ENCODE results near the gene TMA7B. TPM values are rescaled to one million over a fixed set of nuclear protein-coding genes. Genes with fewer than 3 reads are reported as not detected.

TMA7B gene
- total RNA-seq, 1 donor, result not detected

DNA sequence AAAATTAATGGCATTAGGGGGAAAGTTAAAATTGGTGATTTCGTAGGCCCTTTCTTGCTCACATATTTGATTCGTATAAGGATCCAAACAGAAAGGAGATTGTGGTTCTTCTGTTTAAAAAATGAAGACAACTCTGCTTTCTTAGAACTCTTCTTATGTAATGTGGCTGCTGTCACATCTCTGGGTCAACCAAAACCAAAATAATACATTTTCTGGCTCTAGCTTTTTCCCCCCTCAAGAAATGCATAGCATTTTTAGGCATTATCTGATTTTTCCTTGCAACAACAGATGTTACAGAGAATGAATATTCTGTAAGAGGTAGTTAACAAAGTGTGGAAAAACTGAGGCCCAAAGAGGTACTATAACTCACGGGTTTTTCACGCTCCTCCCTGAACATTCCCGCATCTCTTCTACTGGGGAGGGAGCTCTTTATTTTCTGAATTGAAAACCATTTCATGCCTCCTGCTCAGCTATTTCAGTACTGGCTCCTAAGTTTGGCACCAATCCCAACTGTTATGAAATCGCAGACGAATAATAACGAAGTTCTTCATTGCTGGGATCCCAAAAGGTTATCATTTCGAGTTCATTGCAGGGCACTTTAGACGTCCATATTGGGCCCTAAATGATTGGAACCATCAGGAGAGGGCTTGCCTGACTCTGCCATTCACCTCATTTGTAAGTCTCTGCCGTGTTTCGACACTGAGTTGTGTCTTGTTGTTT lies 42.3 kb upstream of the TMA7B start:
- Histone ChIP-seq H3K9me3 (ENCODE audit: low read depth, low read length) (no peaks in the 10 kb centered on the region), H3K36me3 (ENCODE audit: insufficient read depth, low read length) (no peaks in the 10 kb centered on the region), H3K4me1 (ENCODE audit: insufficient read depth, low read length) (no peaks in the 10 kb centered on the region), H3K4me3 (ENCODE audit: insufficient read depth, low read length) (no peak overlapping the region), H3K27me3 (ENCODE audit: insufficient read depth, low read length) (peaks cover 21% of the 10 kb centered on the region), H3K4me2 (ENCODE audit: insufficient read depth, low read length) (no peak overlapping the region), H4K20me1 (ENCODE audit: insufficient read depth, low read length) (no peaks in the 10 kb centered on the region), H3K27ac (ENCODE audit: low read depth, low read length) (no peak overlapping the region), H2AFZ (ENCODE audit: low read length) (no peak overlapping the region), H3K79me2 (ENCODE audit: insufficient read depth, low read length) (no peaks in the 10 kb centered on the region)
- TF ChIP-seq CTCF (IDR thresholded peaks at IDR 0.05; ENCODE audit: extremely low read depth, low read depth, low read length), result no peak
- DNase-seq (ENCODE audit: insufficient read length, low spot score, missing footprints), result no peak

- H3K4me2 ChIP-seq (ENCODE audit: insufficient read depth, low read length), result no peak overlapping the region
- no peak for TF ChIP-seq CTCF (IDR thresholded peaks at IDR 0.05; ENCODE audit: extremely low read depth, low read depth, low read length)
- peaks cover 19% of the 10 kb centered on the region for H3K27me3 ChIP-seq (ENCODE audit: insufficient read depth, low read length)
- no peak for DNase-seq (ENCODE audit: insufficient read length, low spot score, missing footprints)
- no peaks in the 10 kb centered on the region for H4K20me1 ChIP-seq (ENCODE audit: insufficient read depth, low read length)
- no peaks in the 10 kb centered on the region for H3K4me1 ChIP-seq (ENCODE audit: insufficient read depth, low read length)
- no peak overlapping the region for H3K4me3 ChIP-seq (ENCODE audit: insufficient read depth, low read length)
- no peak overlapping the region for H3K27ac ChIP-seq (ENCODE audit: low read depth, low read length)
- no peaks in the 10 kb centered on the region for H3K79me2 ChIP-seq (ENCODE audit: insufficient read depth, low read length)
- no peaks in the 10 kb centered on the region for H3K36me3 ChIP-seq (ENCODE audit: insufficient read depth, low read length)
- no peaks in the 10 kb centered on the region for H3K9me3 ChIP-seq (ENCODE audit: low read depth, low read length)
- H2AFZ ChIP-seq (ENCODE audit: low read length), result no peak overlapping the region
These were observed 40.0 kb upstream of the TMA7B start for GRCh38 chr22:39920134-39920743.

DNA sequence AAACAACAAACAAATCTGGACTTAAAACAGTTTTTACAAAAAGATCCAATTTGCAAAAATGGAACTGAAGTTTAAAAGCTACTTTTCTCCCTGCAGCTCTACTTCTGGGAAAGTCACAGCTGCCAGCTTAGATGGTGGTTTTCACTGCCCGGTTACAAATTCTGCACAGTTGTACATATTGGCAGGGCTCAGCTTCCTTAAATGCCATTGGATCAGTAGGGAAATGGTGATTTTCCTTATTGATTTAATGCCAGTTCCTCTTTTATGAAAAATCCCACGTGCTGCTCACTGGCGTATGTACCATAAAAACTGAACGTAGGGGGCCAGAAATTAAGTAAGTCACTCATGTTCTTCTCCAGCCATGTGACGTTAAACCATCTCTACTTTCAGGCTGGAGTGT lies 36.5 kb upstream of the TMA7B start:
- Histone ChIP-seq H3K27ac (ENCODE audit: low read depth, low read length) (no peak overlapping the region), H3K4me3 (ENCODE audit: insufficient read depth, low read length) (no peak overlapping the region), H3K36me3 (ENCODE audit: insufficient read depth, low read length) (no peaks in the 10 kb centered on the region), H3K4me1 (ENCODE audit: insufficient read depth, low read length) (no peaks in the 10 kb centered on the region), H3K79me2 (ENCODE audit: insufficient read depth, low read length) (no peaks in the 10 kb centered on the region), H2AFZ (ENCODE audit: low read length) (no peak overlapping the region), H3K27me3 (ENCODE audit: insufficient read depth, low read length) (peaks cover 25% of the 10 kb centered on the region), H3K9me3 (ENCODE audit: low read depth, low read length) (no peaks in the 10 kb centered on the region), H4K20me1 (ENCODE audit: insufficient read depth, low read length) (no peaks in the 10 kb centered on the region), H3K4me2 (ENCODE audit: insufficient read depth, low read length) (no peak overlapping the region)
- no peak for TF ChIP-seq CTCF (IDR thresholded peaks at IDR 0.05; ENCODE audit: extremely low read depth, low read depth, low read length)
- DNase-seq (ENCODE audit: insufficient read length, low spot score, missing footprints), result no peak

- no peak for TF ChIP-seq CTCF (IDR thresholded peaks at IDR 0.05; ENCODE audit: extremely low read depth, low read depth, low read length)
- Histone ChIP-seq H3K4me3 (ENCODE audit: insufficient read depth, low read length) (no peak overlapping the region), H3K4me1 (ENCODE audit: insufficient read depth, low read length) (no peaks in the 10 kb centered on the region), H3K27me3 (ENCODE audit: insufficient read depth, low read length) (peaks cover 25% of the 10 kb centered on the region), H2AFZ (ENCODE audit: low read length) (no peak overlapping the region), H3K9me3 (ENCODE audit: low read depth, low read length) (no peaks in the 10 kb centered on the region), H3K36me3 (ENCODE audit: insufficient read depth, low read length) (no peaks in the 10 kb centered on the region), H4K20me1 (ENCODE audit: insufficient read depth, low read length) (no peaks in the 10 kb centered on the region), H3K79me2 (ENCODE audit: insufficient read depth, low read length) (no peaks in the 10 kb centered on the region), H3K4me2 (ENCODE audit: insufficient read depth, low read length) (no peak overlapping the region), H3K27ac (ENCODE audit: low read depth, low read length) (no peak overlapping the region)
- no peak for DNase-seq (ENCODE audit: insufficient read length, low spot score, missing footprints)
These were observed 35.9 kb upstream of the TMA7B start for GRCh38 chr22:39924286-39924685.

All from osteoblast (primary cell).